T-helper 22 cell (primary cell): ENCODE data around the gene ZFP69.

Experiments used
- DNase-seq: peaks from one replicate; pipeline ENCODE4 v3.0.0-alpha.2; 2020; ENCODE audit warnings: low read depth

ZFP69 gene

DNA sequence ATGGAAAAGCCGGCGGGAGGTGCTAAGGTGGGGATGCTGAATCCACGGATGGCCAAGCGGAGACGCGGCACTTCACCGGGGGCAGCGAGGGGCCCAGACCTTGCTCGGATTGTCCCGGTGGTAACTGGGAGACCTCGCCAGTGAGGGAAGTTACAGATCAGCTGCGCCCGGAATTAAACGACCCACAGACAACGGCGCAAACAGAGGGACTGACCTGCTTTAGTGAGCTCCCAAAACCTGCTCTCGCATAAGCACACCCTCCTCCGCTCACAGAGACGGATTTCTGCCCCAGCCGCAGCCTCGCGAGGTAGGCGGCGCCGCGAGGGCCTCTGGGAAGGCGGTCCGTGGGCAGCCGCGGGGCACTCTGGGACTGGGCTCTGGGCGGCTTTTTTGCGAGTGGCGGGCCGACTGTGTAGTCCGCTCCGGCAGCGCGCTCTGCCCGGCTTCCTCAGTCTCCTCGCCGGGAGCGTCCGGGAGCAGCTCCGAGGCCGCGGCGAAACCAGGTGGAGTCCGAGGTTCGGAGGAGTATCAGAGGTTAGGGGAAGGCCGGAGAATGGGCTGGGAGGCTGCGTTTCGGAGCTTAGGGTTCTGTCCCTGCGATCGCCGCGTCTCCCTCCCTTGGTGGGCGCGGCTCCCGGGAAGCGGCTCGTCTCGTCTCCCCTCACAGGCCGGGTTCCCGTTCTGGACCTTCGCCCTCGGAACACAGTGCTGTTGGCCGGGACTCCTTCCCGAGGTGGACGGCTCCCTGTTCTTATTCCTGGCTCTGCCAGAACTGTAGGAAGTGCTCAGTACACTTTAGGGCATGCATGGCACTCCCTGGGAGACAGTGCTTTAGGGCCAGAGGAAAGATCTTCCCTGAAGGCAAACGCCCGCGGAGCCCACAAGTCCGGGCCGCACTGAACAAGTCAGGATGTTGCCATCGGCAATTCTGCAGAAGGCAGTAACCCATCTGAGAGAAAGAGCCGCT is 31.6 kb downstream of the ZFP69 start, which contains the start of gene EXO5:
TSS of gene EXO5 (plus strand) at position 393 of the 967 bp plus-strand sequence. CDS start 5,778 bp downstream, outside the sequence.
- peak; percentile 39 for DNase-seq

DNA sequence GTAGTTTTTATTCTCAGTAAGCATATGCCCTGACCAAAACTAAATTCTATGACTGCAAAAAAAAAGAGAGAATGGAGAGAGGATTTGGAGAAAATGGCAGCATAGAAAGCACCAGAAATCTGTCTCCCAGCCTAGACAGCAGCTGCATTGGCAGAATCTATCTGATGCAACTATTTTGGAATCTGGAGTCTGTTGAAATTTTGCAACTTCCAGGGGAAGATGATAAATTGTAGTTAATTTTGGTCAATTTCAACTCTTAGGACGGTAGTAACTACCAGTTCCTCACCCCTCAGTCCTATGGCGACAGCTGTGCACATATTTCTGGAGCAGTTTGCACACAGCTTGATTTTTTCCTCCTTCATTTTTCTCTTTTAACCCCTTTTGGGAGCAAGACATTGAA is 42.4 kb downstream of the ZFP69 start:
- no peak for DNase-seq

DNA sequence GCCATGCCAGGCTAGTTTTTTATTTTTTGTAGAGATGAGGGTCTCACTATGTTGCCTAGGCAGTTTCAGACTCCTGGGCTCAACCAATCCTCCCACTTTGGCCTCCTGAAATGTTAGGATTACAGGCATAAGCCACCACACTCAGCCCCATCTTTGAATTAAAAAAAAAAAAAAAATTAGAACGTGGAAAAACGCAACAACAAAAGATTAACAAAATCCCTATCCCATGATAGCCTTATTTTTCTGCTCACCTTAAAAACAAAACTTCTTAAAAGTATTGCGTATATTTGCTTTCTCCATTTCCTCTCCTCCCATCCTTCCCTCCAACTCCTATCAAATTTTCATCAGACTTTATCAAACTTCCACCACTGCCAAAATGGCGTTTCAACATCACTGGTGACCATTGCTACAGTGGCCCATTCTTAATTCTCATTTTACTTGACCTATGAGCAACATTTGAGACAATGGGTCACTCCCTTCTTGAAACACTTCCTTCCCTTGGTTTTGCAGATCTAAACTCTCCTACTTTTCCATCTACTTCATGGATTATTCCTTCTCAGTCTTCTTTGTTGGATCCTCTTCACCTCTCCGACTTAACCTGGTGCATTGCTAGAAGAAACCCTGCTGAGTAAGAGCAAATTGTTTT is 53.8 kb downstream of the ZFP69 start:
- no peak for DNase-seq

DNA sequence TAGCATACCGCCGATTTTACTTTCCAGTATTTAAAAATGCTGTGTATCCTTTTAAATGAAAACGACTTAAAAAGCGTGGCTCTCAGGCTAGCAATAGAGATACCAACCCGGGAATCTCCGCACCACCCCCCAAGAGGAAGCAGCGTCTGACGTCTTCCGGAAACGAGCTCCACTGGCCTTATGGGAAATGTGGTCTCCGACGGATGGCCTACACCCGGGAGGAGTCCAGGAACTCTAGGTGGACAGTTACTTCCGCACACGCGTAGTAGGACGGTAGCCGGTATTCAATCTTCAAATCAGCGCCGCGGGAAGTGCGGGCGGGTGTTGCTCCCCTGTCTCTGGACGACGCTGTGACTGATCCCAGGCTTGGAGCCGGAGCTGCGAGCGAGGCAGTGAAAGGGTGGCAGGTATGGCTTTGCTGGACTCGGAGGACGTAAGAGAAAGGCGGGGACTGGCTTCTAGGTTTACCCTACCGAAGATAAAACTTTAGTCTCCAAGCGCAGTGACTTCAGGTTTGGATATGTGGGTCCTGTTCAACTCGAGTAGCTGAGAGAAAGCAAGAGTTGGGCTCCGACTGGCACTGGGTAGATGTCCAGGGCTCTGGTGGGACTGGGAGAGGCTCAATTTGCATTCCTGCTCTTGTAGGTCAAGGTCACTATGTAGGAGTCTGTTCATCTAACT is 54.4 kb downstream of the ZFP69 start, which contains the start of gene ZNF684:
TSS of gene ZNF684 (plus strand) at position 257 of the 681 bp plus-strand sequence. CDS start 1,530 bp downstream, outside the sequence.
- peak; percentile 82 for DNase-seq

DNA sequence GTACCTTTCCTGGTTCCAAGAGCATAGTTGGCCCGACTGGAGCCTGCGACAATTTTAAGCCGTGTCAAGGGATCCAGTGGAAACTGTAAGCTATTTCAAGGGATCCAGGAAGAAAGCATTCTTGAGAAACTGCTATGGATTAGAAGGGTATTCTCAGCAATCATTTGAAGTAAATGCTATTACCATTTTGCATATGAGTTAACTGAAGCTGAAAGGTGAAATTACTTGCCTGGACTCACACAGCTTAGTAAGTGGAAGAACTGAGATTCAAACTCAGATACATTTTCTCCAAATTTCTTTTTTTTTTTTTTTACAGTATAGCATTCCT is 54.9 kb downstream of the ZFP69 start:
- DNase-seq = no peak

DNA sequence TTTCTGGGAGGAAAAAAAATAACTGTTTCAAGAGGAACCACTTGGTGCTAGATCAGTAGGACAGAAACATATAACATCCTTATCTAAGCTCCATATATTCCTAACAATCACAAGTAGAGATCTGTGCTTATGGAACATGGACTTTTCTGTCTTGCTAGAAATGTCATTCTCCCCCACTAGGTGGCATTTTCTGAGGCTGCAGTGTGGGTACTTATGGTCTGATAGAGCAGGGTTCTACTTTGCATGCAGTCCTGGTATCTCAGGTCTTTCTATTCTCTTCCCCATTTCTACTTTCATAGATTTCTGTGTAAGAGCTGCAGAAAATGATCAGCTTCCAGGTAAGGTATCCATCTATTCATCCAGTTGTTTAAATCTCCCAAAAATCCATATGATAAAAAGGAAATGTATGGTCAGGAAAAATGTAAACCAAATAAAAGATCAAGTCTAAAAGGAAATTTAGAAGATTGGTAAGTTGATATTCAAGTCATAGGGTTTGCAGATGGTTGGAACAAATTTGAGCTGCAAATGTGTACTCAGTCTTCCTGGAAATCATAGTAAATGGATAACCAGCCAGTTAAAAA is 55.8 kb downstream of the ZFP69 start:
- DNase-seq = no peak

DNA sequence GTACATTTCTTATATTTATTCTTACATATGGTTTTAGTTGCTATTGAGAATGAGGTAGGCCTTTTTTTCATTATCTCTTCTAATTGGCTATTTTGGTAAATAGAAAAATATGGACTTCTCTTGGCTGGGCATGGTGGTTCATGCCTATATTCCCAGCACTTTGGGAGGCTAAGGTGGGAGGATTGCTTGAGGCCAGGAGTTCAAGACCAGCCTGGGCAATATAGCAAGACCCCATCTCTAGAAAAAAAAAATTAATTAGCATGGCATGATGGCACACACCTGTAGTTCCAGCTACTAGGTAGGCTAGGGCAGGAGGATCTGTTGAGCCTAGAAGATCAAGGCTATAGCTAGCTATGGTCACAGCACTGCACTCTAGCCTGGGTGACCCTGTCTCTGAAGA is 57.5 kb downstream of the ZFP69 start:
- no peak for DNase-seq

DNA sequence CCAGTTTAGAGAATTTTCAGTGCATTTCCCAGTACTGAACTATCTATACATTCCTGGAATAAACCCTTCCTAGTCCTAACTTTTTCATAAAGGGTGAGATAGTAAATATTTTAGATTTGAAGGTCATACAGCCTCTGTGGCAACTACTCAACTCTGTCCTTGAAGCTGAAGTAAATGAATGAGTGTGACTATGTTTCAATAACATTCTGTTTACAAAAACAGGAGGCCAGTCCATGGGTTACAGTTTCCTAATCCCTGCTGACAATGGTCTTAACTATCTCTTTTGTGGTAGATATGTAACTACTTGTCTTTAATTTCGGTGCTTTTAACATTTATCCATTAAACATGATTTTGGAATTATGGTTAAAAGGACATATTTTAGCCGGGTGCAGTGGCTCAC is 58.6 kb downstream of the ZFP69 start:
- DNase-seq = no peak

DNA sequence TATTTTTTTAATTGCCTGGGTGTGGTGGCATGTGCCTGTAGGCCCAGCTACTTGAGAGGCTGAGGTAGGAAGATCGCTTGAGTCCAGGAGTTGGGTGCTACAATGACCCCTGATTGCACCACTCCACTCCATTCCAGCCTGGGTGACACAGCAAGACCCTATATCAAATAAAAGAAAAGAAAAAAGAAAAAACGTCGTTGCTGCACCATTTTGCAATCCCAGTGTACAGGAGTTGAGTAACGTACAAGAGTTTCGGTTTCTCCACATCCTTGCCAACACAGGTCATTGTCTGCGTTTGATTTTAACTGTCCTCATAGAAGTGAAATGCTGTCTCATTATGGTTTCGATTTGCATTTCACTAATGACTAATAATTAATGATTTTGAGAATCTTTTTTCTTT is 62.2 kb downstream of the ZFP69 start:
- no peak for DNase-seq
